Loucy (cell line): ENCODE measurements around the gene SCNN1A.
A peak's percentile ranks its signal among the peaks of the same experiment; 100 is the strongest.

Experiments
- H2AFZ ChIP-seq: fragments of 200-600 bp; sonication (generic); 2 replicates; pipeline ENCODE4 v1.6.0; 2016; ENCODE audit warnings: antibody characterized with exemption, mild to moderate bottlenecking, low read length, moderate library complexity
- H3F3A ChIP-seq: fragments of 200-600 bp; 2 replicates; pipeline ENCODE4 v1.6.0; 2016; ENCODE audit warnings: antibody characterized with exemption, low read depth, mild to moderate bottlenecking
- H3K27me3 ChIP-seq: fragments of 200-600 bp; sonication (generic); 2 replicates; pipeline ENCODE4 v1.6.1; 2014; ENCODE audit warnings: low read length, mild to moderate bottlenecking; ENCODE audit not compliant: insufficient read depth, poor library complexity, severe bottlenecking
- H3K36me3 ChIP-seq: fragments of 200-600 bp; sonication (generic); 2 replicates; pipeline ENCODE4 v1.6.1; 2016; ENCODE audit warnings: low read length; ENCODE audit not compliant: insufficient read depth
- H3K4me1 ChIP-seq: fragments of 200-600 bp; sonication (generic); 2 replicates; pipeline ENCODE4 v1.5.1; 2014; ENCODE audit warnings: low read length, mild to moderate bottlenecking; ENCODE audit not compliant: insufficient read depth, poor library complexity, severe bottlenecking
- H3K4me2 ChIP-seq: fragments of 200-600 bp; sonication (generic); 2 replicates; pipeline ENCODE4 v1.6.0; 2014; ENCODE audit warnings: antibody characterized with exemption, low read length, low read depth, mild to moderate bottlenecking; ENCODE audit not compliant: poor library complexity, severe bottlenecking
- H3K4me3 ChIP-seq: fragments of 200-600 bp; sonication (generic); 2 replicates; pipeline ENCODE4 v1.5.1; 2014; ENCODE audit warnings: low read length, mild to moderate bottlenecking, mixed read lengths; ENCODE audit not compliant: poor library complexity, severe bottlenecking
- H3K79me2 ChIP-seq: fragments of 200-600 bp; sonication (generic); 2 replicates; pipeline ENCODE4 v1.6.1; 2014; ENCODE audit warnings: low read length; ENCODE audit not compliant: insufficient read depth
- H3K9ac ChIP-seq: fragments of 200-600 bp; sonication (generic); 2 replicates; pipeline ENCODE4 v1.6.0; 2014; ENCODE audit warnings: mild to moderate bottlenecking, low read depth, low read length, moderate library complexity; ENCODE audit not compliant: poor library complexity, severe bottlenecking
- H3K9me2 ChIP-seq: fragments of 200-600 bp; sonication (generic); replicated peaks from 2 replicates; pipeline ENCODE4 v1.6.1; 2016; ENCODE audit warnings: low read depth, low read length, mixed read lengths
- H3K9me3 ChIP-seq: fragments of 200-600 bp; sonication (generic); 2 replicates; pipeline ENCODE4 v1.6.1; 2014; ENCODE audit warnings: mild to moderate bottlenecking, antibody characterized with exemption, low read length, low read depth; ENCODE audit not compliant: insufficient read depth
- H4K20me1 ChIP-seq: fragments of 200-600 bp; sonication (generic); 2 replicates; pipeline ENCODE4 v1.6.0; 2014; ENCODE audit warnings: antibody characterized with exemption, low read length, mild to moderate bottlenecking; ENCODE audit not compliant: insufficient read depth, poor library complexity, severe bottlenecking
- CTCF ChIP-seq: fragments of 200-600 bp; sonication (generic); conservative IDR thresholded peaks from 2 replicates; pipeline ENCODE4 v1.5.1; 2014; ENCODE audit warnings: mild to moderate bottlenecking, antibody characterized with exemption, low read length
- EZH2phosphoT487 ChIP-seq: fragments of 200-600 bp; IDR thresholded peaks from 2 replicates; pipeline ENCODE4 v1.6.1; 2018; ENCODE audit warnings: antibody characterized with exemption, mild to moderate bottlenecking, moderate library complexity, borderline replicate concordance

Gene SCNN1A

GRCh38 chr12:6335451-6336078 is 39.8 kb downstream of the SCNN1A start:
- Histone ChIP-seq H3K4me2 (peak overlapping the region; percentile 100), H4K20me1 (peaks cover 51% of the 10 kb centered on the region), H3K4me1 (peaks cover 48% of the 10 kb centered on the region), H3K9me2 (no peaks in the 10 kb centered on the region), H3K4me3 (peak overlapping the region; percentile 94), H2AFZ (no peak overlapping the region), H3K9me3 (no peaks in the 10 kb centered on the region), H3K9ac (peak overlapping the region; percentile 100), H3K36me3 (peaks cover 41% of the 10 kb centered on the region; the same call in 1 of the 2 replicates), H3K79me2 (peaks cover 82% of the 10 kb centered on the region), H3F3A (peaks cover 11% of the 10 kb centered on the region; the same call in 1 of the 2 replicates), H3K27me3 (peaks cover under 1% of the 10 kb centered on the region)
- TF ChIP-seq CTCF (peak; percentile 88), EZH2phosphoT487 (no peak)

- H3K9me3 ChIP-seq, result no peaks in the 10 kb centered on the region
- peaks cover 76% of the 10 kb centered on the region for H3K79me2 ChIP-seq
- H3K4me2 ChIP-seq, result peak overlapping the region; percentile 100
- peaks cover 47% of the 10 kb centered on the region; the same call in 1 of the 2 replicates for H3K36me3 ChIP-seq
- H3K4me1 ChIP-seq, result peaks cover 44% of the 10 kb centered on the region
- peaks cover 45% of the 10 kb centered on the region for H4K20me1 ChIP-seq
- no peaks in the 10 kb centered on the region for H3K9me2 ChIP-seq
- H3K4me3 ChIP-seq, result peak overlapping the region; percentile 94
- H3K9ac ChIP-seq, result peak overlapping the region; percentile 100
- no peaks in the 10 kb centered on the region for H3K27me3 ChIP-seq
- TF ChIP-seq CTCF (no peak), EZH2phosphoT487 (no peak)
- H3F3A ChIP-seq, result peaks cover 11% of the 10 kb centered on the region; the same call in 1 of the 2 replicates
- H2AFZ ChIP-seq, result no peak overlapping the region
Measured at GRCh38 chr12:6334940-6335450, 40.4 kb downstream of the SCNN1A start.

GRCh38 chr12:6334359-6334758 is 41.0 kb downstream of the SCNN1A start:
- Histone ChIP-seq H3K9me2 (no peaks in the 10 kb centered on the region), H4K20me1 (peaks cover 41% of the 10 kb centered on the region), H3K79me2 (peaks cover 70% of the 10 kb centered on the region), H3F3A (peaks cover 11% of the 10 kb centered on the region; the same call in 1 of the 2 replicates), H3K9ac (peak overlapping the region; percentile 100), H3K4me1 (peaks cover 39% of the 10 kb centered on the region), H3K27me3 (no peaks in the 10 kb centered on the region), H3K36me3 (peaks cover 53% of the 10 kb centered on the region; the same call in 1 of the 2 replicates), H3K9me3 (no peaks in the 10 kb centered on the region), H2AFZ (no peak overlapping the region), H3K4me2 (peak overlapping the region; percentile 100), H3K4me3 (no peak overlapping the region)
- TF ChIP-seq CTCF (no peak), EZH2phosphoT487 (no peak)
